ENCODE measurements around the gene SORCS2.

SORCS2 gene

GRCh38 chr4:7777017-7777710 lies 584.8 kb downstream of the SORCS2 start:
- no peak for DNase-seq

GRCh38 chr4:7777871-7778509 lies 585.7 kb downstream of the SORCS2 start:
- DNase-seq = no peak

- DNase-seq = no peak
Measured at GRCh38 chr4:7778510-7779431, 586.4 kb downstream of the SORCS2 start.

- DNase-seq = peak; percentile 20
Measured at GRCh38 chr4:7779432-7779768, 587.1 kb downstream of the SORCS2 start.

GRCh38 chr4:7780751-7781348 lies 588.5 kb downstream of the SORCS2 start:
- DNase-seq = no peak

GRCh38 chr4:7781366-7781765 lies 589.0 kb downstream of the SORCS2 start:
- peak; percentile 59 for DNase-seq

GRCh38 chr4:7781993-7782392 lies 589.7 kb downstream of the SORCS2 start:
- no peak for DNase-seq

- DNase-seq = no peak
Measured at GRCh38 chr4:7782783-7783182, 590.4 kb downstream of the SORCS2 start.

GRCh38 chr4:7783541-7783940 lies 591.2 kb downstream of the SORCS2 start:
- DNase-seq = no peak

GRCh38 chr4:7784131-7784870 lies 592.0 kb downstream of the SORCS2 start:
- no peak for DNase-seq

- peak; percentile 50 for DNase-seq
Measured at GRCh38 chr4:7785017-7785416, 592.7 kb downstream of the SORCS2 start.

GRCh38 chr4:7786040-7786439 lies 593.7 kb downstream of the SORCS2 start:
- DNase-seq = no peak

GRCh38 chr4:7786517-7786916 lies 594.2 kb downstream of the SORCS2 start:
- no peak for DNase-seq

- DNase-seq = no peak
Measured at GRCh38 chr4:7787067-7787466, 594.7 kb downstream of the SORCS2 start.

- DNase-seq = no peak
Measured at GRCh38 chr4:7787681-7788141, 595.4 kb downstream of the SORCS2 start.

GRCh38 chr4:7788193-7788592 lies 595.9 kb downstream of the SORCS2 start:
- DNase-seq = no peak

GRCh38 chr4:7788694-7789425 lies 596.5 kb downstream of the SORCS2 start:
- DNase-seq = no peak

GRCh38 chr4:7790023-7790422 lies 597.7 kb downstream of the SORCS2 start:
- no peak for DNase-seq

- no peak for DNase-seq
Measured at GRCh38 chr4:7790999-7791398, 598.7 kb downstream of the SORCS2 start.

Measured in fibroblast of upper back skin (primary cell).